ENCODE results near the gene CCDC3.

GRCh38 chr10:12928571-12928970 lies 72.9 kb downstream of the CCDC3 start:
- TF ChIP-seq, protein P1, sequence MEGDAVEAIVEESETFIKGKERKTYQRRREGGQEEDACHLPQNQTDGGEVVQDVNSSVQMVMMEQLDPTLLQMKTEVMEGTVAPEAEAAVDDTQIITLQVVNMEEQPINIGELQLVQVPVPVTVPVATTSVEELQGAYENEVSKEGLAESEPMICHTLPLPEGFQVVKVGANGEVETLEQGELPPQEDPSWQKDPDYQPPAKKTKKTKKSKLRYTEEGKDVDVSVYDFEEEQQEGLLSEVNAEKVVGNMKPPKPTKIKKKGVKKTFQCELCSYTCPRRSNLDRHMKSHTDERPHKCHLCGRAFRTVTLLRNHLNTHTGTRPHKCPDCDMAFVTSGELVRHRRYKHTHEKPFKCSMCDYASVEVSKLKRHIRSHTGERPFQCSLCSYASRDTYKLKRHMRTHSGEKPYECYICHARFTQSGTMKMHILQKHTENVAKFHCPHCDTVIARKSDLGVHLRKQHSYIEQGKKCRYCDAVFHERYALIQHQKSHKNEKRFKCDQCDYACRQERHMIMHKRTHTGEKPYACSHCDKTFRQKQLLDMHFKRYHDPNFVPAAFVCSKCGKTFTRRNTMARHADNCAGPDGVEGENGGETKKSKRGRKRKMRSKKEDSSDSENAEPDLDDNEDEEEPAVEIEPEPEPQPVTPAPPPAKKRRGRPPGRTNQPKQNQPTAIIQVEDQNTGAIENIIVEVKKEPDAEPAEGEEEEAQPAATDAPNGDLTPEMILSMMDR (conservative IDR thresholded peaks at IDR 0.05; ENCODE audit: low read depth, low read length), result no peak
- TF ChIP-seq EZH2 (IDR thresholded peaks at IDR 0.05; ENCODE audit: borderline replicate concordance, low read depth, low read length, poor library complexity, severe bottlenecking), result no peak
